Stimulated activated CD4-positive, alpha-beta T cell treated with anti-CD3 and anti-CD28 coated beads, TNF-alpha, amount 100 ng/mL, for 24 hours (primary cell): ENCODE measurements around the gene AHCY.
"Not testable (repeated sequence)": the region's sequence is repeated elsewhere in the genome, so short reads cannot be mapped to it uniquely, and the experiment has no call there.

Source experiments
- DNase-seq, 3 experiments: peaks; one replicate each; pipeline ENCODE4 v3.0.0-alpha.2; 2020; ENCODE audit warnings: low read depth in 3 of 3

AHCY gene

GRCh38 chr20:34298294-34298784, 4.8 kb downstream of the AHCY start:
- DNase-seq = not testable (repeated sequence)

GRCh38 chr20:34296468-34296867, 6.7 kb downstream of the AHCY start:
- no peak for DNase-seq

- no peak for DNase-seq
Observed at GRCh38 chr20:34295284-34295683, 7.9 kb downstream of the AHCY start.

- no peak for DNase-seq
Observed at GRCh38 chr20:34294563-34294962, 8.6 kb downstream of the AHCY start.

GRCh38 chr20:34293589-34293988, 9.6 kb downstream of the AHCY start:
- no peak for DNase-seq

GRCh38 chr20:34293119-34293518, 10.0 kb downstream of the AHCY start:
- DNase-seq = no peak

- no peak for DNase-seq
Observed at GRCh38 chr20:34292496-34292895, 10.7 kb downstream of the AHCY start.

- no peak for DNase-seq
Observed at GRCh38 chr20:34290471-34290870, 12.7 kb downstream of the AHCY start.

- not testable (repeated sequence) for DNase-seq
Observed at GRCh38 chr20:34287500-34287899, 15.7 kb downstream of the AHCY start.

- DNase-seq = no peak
Observed at GRCh38 chr20:34285450-34285849, 17.7 kb downstream of the AHCY start.

GRCh38 chr20:34283844-34284243, 19.3 kb downstream of the AHCY start:
- DNase-seq = no peak

GRCh38 chr20:34282041-34282440, 21.1 kb downstream of the AHCY start:
- no peak for DNase-seq

- no peak for DNase-seq
Observed at GRCh38 chr20:34281177-34281576, 22.0 kb downstream of the AHCY start.

GRCh38 chr20:34274694-34275093, 28.5 kb downstream of the AHCY start:
- DNase-seq = no peak

GRCh38 chr20:34271956-34272355, 31.2 kb downstream of the AHCY start:
- DNase-seq = no peak

GRCh38 chr20:34269996-34270627, 33.0 kb downstream of the AHCY start:
- no peak for DNase-seq

- DNase-seq = peak in 1 of 3 experiments; percentile 11
Observed at GRCh38 chr20:34268851-34269636, 34.1 kb downstream of the AHCY start.

GRCh38 chr20:34268145-34268544, 35.0 kb downstream of the AHCY start:
- DNase-seq = no peak

- DNase-seq = no peak
Observed at GRCh38 chr20:34264141-34264540, 39.0 kb downstream of the AHCY start.

- not testable (repeated sequence) for DNase-seq
Observed at GRCh38 chr20:34263468-34263867, 39.7 kb downstream of the AHCY start.

- no peak for DNase-seq
Observed at GRCh38 chr20:34262488-34263288, 40.5 kb downstream of the AHCY start.

GRCh38 chr20:34260208-34260942, 42.8 kb downstream of the AHCY start:
- DNase-seq = no peak
